Stimulated activated CD4-positive, alpha-beta T cell treated with anti-CD3 and anti-CD28 coated beads, Interleukin-1b, Interleukin-23, amount 100 ng/mL, for 4 hours (primary cell): ENCODE measurements around the gene MCAM.

Source experiments
- DNase-seq, 2 donors: peaks; one replicate each; pipeline ENCODE4 v3.0.0-alpha.2; 2020; ENCODE audit warnings: low read depth in 2 of 2

Gene MCAM

DNA sequence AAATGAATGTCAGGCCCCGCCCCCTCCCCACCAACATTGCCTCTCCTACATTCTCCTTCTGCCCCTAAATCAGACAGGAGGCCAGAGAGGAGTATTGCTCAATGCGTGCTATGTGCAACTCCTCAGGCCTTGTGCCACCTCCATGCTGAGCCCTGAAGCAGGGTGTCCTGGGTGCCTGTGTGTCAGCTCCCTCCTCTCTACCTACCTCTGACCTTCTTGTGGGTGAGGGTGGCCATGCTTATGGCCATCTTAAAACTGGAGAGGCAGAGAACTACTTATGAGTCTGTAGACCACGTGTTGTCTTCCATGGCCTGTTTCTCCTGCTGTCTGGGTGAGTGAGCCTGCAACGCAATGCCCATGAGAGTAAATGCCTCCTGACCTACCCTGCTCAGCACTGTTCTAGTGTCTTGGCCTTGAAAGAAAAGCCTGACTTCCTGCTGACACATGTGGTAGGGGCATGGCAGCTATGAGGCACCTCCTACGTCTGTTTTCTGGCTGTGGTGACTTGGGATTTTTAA is 10.5 kb downstream of the MCAM start:
- DNase-seq: peak in 1 of 2 donors; percentile 26

DNA sequence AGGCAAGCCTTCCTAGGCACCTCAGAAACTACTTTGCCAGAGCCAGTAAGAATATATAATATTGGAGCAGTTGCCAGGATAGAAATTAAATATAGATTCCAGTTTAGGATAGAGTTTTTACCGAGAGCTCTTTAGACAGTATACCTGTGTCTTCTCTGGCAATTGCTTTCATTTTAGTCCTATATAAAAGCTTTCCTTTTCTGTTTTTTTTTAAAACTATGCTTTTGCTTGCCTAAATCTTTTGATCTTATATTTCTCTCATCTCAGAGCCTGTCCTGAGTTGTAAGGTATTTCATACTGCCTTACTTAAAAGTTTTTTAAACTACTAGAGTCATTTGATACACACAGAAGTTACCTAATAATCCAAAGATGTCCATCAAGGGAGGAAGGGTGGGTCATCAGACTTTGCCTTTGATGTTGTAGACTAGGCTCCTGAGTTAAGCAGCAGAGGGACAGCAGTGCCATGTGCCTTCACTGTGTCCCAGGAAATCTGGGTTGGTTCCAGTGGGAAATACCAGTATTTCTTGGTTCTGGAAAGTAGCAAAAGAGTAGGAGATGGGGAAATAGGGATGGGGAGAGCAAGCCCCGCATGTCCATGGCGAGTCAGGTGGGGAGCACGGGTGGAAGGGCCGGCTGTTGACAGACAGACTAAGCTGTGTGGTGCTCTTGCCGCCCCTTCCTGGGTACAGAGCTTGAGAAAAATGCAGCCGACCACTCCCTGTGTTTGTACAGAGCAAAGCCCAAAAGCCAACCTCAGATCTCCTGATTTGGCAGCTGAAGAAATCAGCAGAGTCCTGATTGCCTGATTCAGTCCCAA is 11.2 kb downstream of the MCAM start:
- DNase-seq: no peak

DNA sequence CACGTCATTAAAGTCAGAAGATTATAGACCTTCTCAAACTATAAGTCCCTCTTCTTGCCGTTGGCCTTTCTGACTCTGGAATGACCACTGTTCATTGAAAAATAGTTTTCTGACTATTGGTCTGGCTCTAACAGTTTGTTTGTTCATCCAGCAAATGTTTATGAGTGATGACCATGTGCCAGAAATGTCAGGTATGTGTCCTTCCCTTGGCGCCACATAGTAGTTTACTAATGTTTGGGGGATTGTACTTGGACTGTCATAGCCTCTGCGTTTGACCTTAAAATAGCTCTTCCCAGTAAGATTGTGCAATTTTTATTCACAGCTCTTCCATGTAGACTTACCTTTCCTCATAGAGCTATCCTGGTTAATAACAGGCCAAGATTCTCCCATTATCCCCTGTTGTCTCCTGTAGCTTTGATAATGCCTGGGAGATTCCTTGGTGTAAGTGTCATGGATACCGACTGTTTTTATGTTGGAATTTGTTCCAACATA is 13.7 kb downstream of the MCAM start:
- no peak for DNase-seq

DNA sequence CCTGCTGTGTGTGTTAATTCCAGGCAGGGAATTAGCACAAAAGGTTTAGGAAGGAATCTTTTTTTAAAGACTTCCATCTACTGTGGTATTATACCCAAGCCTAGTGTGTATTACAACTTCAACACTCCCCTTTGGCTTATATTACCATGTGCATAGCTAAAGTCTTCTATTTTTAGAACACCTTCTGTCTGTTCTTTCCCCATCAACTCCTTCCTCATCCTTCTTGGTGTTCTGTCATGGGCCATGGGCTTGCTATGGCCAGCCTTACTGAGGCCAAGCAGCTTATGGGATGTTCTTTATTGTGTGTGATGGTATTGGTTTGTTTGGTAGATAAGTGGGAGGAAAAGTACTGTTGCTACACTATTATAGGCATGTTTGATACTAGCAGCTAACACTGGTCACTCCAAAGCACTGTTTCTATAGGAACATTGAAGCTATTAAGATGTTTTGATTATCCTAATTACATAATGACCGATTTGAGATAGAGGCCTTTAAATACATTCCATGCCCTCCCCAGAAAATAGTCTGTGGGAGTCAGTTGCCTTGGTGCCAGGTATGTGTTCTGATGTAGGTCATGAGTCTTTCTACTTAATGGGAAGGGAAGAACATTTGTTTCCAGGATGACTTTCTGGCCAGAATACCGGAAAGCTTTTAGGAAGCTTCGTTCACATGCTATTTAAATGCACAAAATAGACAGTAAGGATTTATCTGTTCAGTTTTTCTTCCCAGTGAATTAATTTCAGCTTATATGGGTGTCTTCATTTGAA is 16.5 kb downstream of the MCAM start:
- DNase-seq: no peak

DNA sequence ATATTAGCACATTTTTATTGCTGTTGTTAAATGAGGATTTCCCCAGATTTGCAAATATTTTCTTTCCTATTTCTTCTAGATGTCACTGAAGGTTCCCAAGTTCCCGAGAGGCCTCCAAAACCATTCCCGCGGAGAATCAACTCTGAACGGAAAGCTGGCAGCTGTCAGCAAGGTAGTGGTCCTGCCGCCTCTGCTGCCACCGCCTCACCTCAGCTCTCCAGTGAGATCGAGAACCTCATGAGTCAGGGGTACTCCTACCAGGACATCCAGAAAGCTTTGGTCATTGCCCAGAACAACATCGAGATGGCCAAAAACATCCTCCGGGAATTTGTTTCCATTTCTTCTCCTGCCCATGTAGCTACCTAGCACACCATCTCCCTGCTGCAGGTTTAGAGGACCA is 17.5 kb downstream of the MCAM start:
- DNase-seq: no peak

DNA sequence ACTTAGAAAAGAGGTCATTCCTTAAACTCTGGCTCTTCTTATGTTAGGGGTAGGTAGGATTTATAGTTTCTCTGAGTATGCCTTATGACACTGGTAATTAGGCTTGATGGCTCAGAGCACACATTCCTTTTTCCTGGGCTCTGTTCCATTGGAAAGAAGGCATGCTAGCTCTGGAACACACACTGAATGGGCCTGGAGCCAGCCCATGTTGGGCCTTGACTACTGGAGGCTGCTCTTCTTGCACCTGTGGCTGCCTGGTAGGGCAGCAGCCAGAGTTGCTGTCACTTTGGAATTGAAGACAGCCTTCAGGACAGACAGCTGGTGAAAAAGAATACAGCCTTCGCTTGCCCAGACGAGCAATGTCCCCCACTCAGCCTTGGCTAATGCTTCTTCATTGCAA is 18.2 kb downstream of the MCAM start:
- no peak for DNase-seq

DNA sequence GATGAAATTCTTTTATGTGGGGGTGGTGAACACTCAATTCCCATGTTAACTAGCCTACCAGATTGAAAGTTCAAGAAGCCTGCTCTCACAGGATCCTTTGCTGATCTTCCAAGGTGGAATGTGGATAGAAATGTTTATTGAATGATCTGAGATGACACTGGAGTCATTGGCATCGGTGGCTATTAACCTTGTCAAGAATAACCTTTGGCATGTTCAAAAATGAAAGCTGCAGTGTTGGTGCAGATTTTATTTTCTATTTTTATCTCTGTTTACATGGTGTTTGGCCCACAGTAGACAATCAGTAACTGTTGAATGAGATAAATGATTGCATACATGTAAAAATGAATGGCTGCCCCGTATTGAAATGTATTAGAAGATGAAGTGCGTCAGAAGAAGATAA is 19.0 kb downstream of the MCAM start:
- no peak for DNase-seq

DNA sequence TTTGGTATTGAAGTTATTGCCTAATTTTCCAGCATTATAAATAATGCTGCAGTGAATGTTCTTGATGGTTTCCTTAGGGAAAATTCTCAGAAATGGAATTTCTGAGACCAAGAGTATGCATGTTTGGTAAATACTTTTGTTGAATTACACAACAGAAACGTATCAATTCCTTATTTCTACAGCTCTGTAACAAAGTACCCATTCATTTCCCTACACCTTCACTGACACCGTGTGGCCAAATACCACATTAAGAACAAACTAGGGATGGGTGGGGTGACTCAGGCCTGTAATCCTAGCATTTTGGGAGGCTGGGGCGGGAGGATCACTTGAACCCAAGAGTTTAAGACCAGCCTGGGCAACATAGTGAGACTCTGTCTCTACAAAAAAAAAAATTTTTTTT is 21.8 kb downstream of the MCAM start:
- DNase-seq: no peak

DNA sequence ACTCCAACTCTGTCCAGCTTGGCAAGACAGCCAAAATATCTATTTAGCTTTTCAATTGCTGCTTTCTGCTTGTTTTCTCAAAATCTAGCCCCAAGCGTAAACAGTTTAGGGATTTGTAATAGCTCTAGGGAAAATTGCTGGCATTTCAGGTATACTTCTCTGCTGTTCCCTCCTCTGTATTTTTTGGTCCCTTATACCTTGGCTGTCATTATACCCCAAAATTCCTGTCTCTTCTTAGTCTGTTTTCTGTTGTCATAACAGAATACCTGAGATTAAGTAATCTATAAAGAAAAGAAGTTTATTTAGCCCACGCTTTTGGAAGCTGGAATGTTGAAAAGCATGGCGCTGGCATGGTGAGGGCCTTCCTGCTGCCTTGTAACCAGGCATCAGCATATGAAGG is 23.5 kb downstream of the MCAM start:
- no peak for DNase-seq

DNA sequence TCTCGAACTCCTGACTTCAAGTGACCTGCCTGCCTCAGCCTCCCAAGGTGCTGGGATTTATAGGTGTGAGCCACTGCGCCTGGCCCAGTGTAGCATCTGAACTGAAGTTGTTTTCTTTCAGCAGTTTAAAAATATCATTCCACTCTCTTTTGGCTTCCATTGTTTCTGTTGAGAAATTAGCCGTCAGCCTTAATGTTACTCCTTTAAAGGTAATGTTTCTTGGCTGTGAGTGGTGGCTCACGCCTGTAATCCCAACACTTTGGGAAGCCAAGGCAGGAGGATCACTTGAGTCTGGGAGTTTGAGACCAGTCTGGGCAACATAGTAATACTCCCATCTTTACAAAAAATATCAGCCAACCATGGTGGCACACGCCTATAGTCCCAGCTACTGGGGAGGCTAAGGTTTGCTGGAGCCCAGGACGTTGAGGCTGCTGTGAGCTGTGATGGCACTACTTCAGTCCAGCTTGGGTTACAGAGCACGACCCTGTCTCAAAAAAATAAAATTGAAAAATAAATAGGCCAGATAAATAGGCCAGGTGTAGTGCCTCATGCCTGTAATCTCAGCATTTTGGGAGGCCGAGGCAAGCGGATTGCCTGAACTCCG is 25.9 kb downstream of the MCAM start:
- no peak for DNase-seq

DNA sequence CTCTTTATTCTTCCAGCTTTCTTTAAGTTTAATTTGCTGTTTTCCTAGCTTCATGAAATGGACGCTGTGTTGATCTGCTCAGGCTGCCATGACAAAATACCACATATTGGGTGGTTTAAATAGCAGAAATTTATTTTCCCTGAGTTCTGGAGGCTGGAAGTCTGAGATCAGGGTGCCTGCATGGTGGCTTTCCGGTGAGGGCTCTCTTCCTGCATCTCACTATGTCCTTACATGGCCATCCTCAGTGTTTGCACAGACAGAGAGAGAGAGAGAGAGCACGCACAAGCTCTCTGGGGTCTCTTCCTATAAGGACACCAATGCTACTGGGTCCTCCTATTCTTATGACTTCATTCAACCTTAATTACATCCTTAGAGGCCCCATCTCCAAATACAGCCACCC is 28.7 kb downstream of the MCAM start:
- no peak for DNase-seq

DNA sequence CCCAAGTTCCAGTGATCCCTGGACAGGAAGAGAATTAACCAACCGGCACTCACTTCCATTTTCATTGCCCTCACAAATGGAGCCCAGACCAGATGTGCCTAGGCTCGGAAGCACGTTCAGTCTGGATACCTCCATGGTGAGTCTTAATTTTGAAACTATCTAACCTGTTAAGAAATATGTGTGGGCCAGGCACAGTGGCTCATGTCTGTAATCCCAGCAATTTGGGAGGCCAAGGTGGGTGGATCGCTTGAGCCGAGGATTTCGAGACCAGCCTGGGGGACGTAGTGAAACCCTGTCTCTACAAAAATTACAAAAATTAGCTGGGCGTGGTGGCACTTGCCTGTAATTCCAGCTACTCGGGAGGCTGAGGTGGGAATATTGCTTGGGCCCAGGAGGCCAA is 31.5 kb downstream of the MCAM start:
- DNase-seq: no peak

DNA sequence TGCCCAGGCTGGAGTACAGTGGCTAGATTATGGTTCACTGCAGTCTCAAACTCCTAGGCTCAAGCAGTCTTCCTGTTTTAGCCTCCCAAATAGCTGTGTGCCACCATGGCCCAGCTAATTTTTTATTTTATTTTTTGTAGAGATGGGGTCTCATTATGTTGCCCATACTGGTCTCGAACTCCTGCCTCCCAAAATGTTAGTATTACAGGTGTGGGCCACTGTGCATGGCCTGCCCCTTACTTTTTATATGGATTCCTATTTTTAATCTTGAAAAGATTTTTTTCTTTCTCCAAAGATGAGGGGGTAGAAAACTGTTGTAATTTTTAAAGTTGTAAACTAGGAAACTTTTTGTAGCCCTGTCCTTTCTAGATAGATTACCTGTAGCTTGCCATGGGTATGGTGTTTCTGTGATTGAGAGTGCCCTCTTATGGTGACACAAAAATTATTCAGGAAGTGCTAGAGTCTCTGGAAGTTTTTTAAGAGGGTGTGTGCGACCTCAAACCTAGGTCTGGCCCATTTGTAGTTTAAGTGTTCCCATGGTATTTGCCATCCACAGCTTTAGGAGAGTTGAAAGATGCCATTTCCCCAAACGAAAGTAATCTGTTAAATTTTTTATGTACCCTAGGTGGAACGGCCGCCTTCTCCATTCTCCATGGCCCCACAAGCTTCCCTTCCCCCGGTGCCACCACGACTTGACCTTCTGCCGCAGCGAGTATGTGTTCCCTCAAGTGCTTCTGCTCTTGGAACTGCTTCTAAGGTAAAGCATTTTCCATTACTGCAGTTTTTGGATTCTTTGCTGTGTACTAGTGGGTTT is 32.4 kb downstream of the MCAM start:
- no peak for DNase-seq

DNA sequence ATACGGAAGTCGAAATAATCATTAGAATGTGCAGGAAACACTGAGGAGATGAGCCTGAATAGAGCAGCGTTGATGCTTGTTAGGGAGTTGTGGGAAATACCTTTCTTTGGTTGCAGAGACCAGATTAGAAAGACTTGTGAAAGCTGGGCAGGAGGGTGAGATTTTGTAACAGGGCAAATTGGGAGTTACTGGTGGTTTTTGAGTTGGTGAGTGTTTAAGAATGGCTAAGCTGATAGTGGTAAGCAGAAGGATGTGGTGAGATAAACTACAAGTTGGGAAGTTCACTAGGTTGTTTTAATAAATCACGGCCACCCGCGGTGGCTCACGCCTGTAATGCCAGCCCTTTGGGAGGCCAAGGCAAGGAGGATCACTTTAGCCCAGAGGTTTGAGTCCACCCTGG is 34.4 kb downstream of the MCAM start:
- DNase-seq: no peak

DNA sequence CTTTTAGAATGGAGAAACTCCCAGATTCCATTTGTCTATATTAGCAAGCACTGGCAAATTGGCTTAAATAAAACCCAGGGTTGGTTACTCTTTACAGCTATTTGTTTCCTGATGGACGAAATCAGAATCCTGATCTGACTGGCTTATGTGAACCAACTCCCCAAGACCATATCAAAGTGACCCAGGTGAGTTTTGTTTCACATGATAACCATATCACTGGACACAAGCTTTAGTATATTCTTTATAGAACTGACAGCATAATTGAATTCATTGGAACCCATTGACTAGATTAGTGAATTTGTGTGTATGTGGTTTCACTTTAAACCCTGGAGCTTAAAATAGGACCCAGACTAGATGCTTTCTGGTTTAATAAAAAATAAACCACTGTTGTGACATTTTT is 39.3 kb downstream of the MCAM start:
- DNase-seq: no peak

DNA sequence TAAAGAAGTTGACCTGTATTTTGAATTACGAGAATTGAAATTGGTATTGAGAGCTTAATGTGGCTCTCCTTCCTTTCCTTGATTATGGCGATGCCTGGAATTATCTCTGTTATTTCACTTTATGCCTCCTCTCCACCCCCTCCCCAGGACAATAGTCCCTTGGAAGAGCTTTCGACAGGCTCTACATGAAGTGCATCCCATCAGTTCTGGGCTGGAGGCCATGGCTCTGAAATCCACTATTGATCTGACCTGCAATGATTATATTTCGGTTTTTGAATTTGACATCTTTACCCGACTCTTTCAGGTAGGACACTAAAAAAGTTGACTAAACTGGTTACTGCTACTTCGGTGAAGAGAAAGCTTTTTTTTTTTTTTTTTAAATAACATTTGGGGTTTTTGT is 43.2 kb downstream of the MCAM start:
- no peak for DNase-seq

DNA sequence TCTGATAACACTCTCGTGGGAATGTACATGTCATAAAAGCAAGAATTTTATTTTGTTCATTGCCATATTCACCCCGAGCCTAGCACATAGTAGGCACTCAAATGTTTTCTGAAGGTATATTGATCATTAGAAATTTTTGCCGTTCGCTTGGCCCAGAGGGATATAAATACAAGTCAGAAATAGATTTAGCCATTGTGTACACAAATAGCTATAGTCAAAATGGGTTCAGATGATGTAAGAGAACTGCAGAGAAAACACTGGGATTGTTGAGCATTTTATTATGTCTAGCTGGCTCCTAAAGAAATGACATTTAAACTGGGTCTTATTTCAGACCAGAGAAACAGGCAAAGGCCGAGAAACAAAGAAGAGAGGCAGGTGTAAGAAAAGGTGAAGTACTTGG is 49.3 kb downstream of the MCAM start:
- no peak for DNase-seq

DNA sequence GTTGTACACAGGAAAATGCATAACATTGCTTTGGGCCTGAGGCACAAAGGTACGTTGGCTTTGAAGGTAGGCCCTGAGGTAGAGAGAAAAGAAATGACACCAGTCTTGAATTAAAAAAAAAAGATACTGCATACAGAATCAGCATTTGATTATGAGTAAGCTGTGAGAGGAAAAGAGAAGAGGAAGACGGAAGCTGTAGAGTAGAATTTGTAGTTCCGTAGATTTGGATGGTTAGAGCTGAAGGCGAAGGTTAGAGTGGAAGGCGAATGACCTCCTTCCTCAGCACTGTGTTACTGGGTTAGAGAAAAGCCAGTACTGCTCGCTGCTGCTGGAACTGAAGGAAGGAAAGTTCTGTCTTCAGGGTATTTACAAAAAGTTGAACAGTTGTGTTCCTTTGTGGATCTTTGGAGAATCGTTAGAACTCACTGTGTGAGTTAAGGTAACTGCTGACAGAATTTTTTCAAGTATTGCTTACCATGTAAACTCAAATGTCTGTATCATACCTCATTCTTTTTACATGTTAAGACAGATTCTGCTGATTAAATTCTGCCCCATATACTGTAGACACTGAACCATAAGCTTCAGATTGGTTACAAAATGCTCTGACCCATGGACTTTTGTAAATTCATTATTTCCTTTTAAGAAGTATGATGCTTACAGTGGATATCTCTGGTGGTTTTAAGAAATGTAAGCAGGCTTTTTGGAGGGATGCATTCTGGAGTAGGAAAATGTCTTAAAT is 50.2 kb downstream of the MCAM start:
- no peak for DNase-seq

DNA sequence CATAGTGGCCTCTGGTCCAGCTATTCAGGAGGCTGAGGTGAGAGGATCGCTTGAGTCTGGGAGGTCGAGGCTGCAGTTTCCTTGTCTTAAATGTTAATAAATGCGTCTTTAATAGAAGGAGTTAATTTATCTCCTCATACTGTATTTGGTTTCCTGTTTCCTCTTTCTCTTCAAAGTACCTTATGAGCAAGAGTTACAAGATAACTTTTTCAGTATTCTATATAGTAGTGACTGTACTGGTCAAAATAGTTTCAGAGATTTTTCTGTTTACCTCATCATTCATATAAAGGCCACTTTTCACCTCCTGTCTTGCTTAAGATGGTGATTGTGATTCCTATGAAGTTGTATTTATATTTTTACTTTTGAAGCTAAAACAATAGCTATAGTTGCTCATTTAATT is 50.9 kb downstream of the MCAM start:
- DNase-seq: no peak

DNA sequence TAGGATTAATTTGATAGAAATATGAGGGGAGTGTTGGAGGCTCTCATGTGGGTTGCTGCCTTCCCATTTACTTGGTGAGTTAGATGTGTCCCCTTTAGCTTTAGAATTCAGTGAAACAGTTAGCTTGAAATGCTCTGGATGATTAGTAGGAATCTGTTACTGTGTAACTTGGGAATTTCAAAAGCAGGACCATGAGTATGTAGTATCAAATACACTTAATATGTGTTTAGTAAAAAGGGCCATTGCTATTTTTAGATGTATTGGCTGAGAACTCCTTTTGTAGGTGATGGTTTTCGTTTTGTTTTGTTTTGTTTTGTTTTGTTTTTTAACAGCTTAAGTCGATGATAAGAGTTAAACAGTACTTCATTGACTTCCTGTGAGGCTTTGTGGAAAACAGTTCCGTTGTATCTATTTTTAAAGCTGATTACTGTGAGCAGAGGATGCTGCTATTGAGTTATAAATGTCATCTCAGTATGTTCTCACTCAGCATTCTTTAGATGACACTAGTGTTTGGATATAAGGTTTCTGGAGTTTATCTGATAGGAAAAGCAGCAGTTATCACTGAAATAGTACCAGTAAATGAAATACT is 53.5 kb downstream of the MCAM start:
- no peak for DNase-seq
